ENCODE data around the gene AFAP1L2.

DNA sequence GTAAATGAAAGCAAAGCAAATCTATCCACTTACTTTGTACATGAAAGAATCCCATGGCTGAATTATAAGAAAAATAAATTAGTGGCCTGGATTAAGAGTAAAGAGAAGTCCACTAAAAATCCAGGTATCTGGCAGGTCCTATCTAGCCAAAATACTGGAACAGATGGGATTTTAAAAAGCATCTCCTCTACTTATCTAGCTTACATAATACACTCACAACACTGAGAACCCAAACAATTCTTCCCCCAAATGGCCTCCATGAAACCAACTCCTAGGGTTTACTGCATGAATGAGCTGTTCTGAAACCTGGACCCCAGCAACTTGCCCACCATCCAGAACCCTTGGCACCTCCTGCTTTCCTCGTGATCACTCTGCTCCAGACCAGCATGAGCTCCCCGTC lies 61.3 kb downstream of the AFAP1L2 start:
- no peak for TF ChIP-seq NFIC (IDR thresholded peaks at IDR 0.05)
- no peak for TF ChIP-seq EP300 (IDR thresholded peaks at IDR 0.05; ENCODE audit: borderline replicate concordance)
